Activated gamma-delta T cell treated with Interleukin-2 at 50 U/mL for 16 hours (primary cell): ENCODE data around the gene DNMBP.
"Not testable (repeated sequence)": the region's sequence is repeated elsewhere in the genome, so short reads cannot be mapped to it uniquely, and the experiment has no call there.

ENCODE experiments used
- DNase-seq: peaks from one replicate; pipeline ENCODE4 v3.0.0-alpha.2; 2020

Gene DNMBP

GRCh38 chr10:99906470-99906869 is 103.3 kb downstream of the DNMBP start:
- no peak for DNase-seq

DNA sequence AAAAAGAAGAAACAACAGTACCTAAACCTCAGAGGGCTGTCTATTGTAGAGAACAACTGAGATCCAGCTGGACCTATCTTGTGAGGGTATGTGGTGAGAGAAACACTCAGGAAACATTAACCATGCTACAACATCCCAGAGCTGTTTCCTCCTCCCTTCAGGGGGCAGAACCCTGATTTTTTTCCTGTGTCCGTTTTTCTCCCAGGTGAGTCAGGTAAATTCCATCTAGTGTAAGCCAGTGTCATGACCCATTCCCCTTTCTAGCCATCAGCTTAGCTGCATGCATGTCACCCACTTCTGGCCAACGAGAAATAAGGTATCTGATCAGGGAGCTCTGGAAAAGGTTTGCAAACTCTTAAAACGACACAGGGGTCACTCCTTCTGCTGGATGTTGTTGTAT is 103.8 kb downstream of the DNMBP start:
- DNase-seq = no peak

DNA sequence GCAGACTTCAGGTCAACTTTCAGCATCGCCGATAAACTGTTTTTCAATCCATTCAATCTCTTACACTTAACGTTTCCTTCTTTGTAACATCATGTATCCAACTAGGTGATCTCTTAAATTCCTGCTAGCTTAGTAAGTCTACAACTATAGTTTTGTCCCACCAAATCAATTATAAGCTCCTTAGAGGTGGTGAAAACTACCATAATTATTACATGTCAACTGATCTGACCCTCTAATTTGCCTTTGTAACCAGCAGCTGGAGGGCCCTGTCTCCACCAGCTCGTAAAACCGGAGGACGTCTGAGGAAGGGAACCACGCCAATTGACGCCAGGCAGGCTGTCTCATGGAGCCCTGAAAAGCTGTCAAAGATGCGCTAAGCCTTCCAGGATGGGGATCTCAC is 113.9 kb downstream of the DNMBP start:
- DNase-seq = no peak

GRCh38 chr10:99895066-99895465 is 114.7 kb downstream of the DNMBP start:
- not testable (repeated sequence) for DNase-seq

GRCh38 chr10:99894613-99895012 is 115.1 kb downstream of the DNMBP start:
- no peak for DNase-seq

- no peak for DNase-seq
Observed at GRCh38 chr10:99888622-99889021, 121.1 kb downstream of the DNMBP start.

- DNase-seq = no peak
Observed at GRCh38 chr10:99883523-99883922, 126.2 kb downstream of the DNMBP start.

GRCh38 chr10:99881371-99881770 is 128.4 kb downstream of the DNMBP start:
- DNase-seq = no peak

GRCh38 chr10:99880080-99880835 is 129.5 kb downstream of the DNMBP start:
- no peak for DNase-seq

- DNase-seq = no peak
Observed at GRCh38 chr10:99875473-99875872, 134.3 kb downstream of the DNMBP start.

DNA sequence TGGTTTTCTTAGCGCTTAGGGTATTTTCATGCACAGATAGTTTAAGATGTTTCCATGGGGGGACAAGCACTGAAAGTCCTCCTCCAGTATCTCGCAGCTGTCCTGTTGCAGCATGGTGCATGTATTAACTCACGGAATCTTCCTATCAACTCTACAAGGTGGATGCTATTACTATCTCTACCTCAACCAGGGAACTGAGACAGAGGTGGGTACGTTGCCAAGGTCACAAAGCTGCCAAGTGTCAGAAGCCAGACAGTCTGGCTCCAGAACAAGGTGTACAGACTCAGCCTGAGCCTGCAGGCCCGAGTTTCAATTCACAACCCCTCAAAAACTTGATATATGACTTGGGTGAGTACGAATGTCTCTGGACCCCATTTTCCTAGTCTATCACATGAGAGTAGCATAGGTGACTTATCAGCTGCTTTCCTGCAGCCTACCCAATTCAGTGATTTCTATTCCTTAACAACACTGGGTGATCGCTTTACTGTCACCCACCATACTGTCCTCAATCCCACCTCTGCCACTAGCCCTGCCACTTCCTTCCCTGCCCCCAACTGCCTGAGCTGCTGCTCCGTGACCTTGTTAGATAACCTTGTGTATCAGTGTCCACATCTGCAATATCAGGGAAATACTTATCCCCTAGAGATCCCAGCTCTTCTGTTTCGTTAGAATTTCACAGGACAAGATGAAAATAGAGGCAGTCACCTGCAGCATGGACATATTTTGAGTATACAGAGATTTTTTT is 135.2 kb downstream of the DNMBP start:
- DNase-seq = no peak

- no peak for DNase-seq
Observed at GRCh38 chr10:99873846-99874245, 135.9 kb downstream of the DNMBP start.

GRCh38 chr10:99872367-99873162 is 137.2 kb downstream of the DNMBP start:
- no peak for DNase-seq

DNA sequence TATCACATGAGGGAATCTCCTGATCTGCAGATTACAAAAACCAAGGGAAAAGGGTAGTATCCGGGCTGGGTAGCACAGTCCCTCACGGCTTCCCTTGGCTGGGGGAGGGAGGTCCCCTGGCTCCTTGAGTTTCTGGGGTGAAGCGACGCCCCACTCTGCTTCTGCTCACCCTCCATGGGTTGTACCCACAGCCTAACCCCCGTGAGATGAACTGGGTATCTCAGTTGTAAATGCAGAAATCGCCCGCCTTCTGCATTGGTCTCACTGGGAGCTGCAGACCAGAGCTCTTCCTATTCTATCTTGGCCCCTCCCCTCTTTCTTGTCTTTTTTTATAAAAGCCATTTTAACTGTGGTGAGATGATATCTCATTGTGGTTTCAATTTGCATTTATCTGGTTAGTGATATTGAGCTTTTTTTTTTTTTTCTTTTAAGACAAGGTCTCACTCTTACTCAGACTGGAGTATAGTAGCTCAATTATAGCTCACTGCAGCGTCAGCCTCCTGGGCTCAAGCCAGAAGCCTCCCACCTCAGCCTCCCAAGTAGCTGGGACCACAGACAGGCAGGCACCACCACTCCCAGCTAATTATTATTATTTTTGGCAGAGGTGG is 139.5 kb downstream of the DNMBP start:
- DNase-seq = no peak

GRCh38 chr10:99869581-99870122 is 140.1 kb downstream of the DNMBP start:
- no peak for DNase-seq

DNA sequence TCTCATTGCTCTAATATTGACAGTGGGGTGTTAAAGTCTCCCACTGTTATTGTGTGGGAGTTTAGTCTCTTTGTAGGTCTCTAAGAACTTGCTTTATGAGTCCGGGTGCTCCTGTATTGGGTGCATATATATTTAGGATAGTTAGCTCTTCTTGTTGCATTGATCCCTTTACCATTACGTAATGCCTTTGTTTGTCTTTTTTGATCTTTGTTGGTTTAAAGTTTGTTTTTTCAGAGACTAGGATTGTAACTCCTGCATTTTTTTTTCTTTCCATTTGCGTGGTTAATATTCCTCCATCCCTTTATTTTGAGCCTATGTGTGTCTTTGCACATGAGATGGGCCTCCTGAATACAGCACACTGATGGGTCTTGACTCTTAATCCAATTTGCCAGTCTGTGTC is 142.5 kb downstream of the DNMBP start:
- not testable (repeated sequence) for DNase-seq

GRCh38 chr10:99863535-99864240 is 146.1 kb downstream of the DNMBP start:
- DNase-seq = not testable (repeated sequence)

DNA sequence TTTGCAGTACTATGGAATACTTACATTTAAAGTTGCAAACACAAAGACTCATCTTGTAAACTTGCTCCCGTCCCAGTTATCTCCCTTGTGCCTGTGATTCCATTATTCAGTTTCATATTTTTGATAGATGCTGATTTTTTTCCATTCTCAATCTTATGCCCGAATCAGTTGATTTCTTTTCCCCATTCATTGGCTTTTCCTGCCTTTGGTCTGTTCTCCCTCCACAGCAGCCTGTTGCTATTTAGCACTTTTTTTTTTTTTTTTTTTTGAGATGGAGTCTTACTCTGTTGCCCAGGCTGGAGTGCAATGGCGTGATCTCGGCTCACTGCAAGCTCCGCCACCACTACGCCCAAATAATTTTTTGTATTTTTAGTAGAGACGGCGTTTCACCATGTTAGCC is 149.3 kb downstream of the DNMBP start:
- no peak for DNase-seq

DNA sequence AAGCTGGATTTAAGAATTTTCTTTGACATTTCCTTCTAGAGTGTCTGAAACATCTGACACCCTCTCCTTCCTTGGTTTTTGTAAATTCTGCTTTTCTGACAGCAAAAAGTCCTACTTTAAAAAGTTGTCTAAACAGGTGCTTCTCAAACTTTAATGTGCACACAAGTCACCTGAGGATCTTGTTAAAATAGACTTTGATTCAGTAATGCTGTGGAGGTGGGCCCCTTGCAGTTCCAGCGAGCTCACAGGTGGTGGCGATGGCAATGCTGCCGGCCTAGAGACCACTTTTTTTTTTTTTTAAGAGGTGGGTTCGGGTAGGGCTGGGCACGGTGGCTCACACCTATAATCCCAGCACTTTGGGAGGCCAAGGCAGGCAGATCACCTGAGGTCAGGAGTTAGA is 150.2 kb downstream of the DNMBP start:
- no peak for DNase-seq

GRCh38 chr10:99858849-99859248 is 150.9 kb downstream of the DNMBP start:
- DNase-seq = no peak

DNA sequence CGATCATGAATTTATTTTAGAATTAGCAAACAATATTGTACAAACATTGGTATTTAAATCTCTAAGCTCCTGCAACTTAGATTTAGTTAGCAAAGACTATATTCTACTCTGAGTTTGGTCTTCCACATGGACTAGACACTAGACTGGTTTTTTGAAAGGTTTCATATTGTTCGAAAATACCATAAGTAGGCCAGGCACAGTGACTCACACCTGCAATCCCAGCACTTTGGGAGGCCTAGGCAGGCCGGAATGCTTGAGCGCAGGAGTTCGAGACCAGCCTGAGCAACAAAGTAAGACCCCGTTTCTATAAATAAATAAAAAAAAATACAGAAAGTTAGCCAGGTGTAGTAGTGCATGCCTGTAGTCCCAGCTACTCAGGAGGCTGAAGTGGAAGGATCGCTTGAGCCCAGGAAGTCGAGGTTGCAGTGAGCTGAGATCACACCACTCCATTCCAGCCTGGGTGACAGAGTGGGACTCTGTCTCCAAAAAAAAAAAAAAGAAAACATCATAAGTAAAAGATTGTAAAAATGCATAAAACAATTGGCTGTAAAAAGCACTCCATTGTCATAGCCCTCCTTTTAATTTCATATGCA is 154.2 kb downstream of the DNMBP start:
- DNase-seq = no peak

GRCh38 chr10:99854860-99855259 is 154.9 kb downstream of the DNMBP start:
- DNase-seq = no peak
